GM03348 (cell line): ENCODE results near the gene POLR3H.

Source experiments
- DNase-seq: peaks from one replicate; pipeline ENCODE4 v3.0.0; 2012; ENCODE audit warnings: low spot score

The POLR3H gene

DNA sequence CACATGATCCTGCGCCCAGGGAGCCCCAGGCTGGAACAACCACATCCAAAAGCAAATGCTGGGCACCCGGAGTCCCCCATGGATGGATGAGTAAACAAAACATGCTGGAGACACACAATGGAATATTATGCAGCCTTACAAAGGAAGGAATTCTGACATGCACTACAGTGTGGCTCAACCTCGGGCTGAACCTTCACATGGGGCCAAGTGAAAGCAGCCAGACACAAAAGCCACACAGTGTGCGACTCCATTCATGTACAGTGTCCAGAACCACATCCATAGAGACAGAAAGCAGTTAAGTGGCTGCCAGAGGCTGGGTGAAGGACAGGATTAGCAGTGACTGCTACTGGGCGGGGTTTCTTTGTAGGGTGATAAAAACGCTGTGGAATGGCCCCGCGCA, 10.1 kb downstream of the POLR3H start:
- DNase-seq, result no peak

DNA sequence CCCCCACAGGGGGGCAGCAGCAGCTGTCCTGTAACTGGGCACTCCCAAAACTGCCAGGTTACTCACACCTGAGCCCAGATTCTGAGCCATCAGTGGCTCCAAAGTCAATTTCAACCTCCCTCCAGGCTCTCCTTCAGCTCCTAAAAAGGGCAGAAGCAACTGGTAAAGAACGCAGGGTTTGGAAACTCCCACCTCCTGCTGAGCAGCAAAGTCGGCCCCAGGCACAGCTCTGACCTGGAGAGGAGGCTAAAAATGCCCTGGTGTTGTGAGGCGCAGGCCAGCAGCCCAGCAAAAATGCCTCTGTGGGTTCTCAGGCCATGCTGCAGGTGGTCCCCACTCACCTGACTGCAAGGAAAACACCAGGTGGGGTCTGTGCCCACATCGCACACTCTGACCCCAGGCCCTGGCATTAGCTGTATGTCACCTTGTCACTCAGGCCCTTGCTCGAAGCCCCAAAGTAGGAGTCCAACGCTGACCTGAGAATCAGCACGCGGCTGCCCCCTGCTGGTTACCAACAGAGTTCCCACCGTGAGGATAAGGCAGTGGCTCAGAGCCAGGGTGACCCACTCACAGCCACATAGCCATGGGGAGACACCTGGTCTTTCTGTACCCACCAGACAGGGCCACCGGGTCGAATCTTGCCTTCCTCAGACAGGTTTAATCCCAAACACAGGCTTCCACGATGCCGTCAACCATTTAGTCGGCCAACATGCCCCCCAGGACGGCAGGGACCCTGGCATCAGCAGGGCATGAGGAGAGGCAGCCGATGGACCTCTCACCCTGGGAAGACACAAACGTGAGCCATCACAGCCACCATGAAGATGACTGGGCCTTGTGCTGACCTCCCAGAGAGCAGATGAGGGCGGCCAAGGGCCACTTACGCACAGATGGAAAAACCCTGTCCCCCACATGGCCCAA, 11.1 kb downstream of the POLR3H start:
- peak; percentile 85 for DNase-seq

DNA sequence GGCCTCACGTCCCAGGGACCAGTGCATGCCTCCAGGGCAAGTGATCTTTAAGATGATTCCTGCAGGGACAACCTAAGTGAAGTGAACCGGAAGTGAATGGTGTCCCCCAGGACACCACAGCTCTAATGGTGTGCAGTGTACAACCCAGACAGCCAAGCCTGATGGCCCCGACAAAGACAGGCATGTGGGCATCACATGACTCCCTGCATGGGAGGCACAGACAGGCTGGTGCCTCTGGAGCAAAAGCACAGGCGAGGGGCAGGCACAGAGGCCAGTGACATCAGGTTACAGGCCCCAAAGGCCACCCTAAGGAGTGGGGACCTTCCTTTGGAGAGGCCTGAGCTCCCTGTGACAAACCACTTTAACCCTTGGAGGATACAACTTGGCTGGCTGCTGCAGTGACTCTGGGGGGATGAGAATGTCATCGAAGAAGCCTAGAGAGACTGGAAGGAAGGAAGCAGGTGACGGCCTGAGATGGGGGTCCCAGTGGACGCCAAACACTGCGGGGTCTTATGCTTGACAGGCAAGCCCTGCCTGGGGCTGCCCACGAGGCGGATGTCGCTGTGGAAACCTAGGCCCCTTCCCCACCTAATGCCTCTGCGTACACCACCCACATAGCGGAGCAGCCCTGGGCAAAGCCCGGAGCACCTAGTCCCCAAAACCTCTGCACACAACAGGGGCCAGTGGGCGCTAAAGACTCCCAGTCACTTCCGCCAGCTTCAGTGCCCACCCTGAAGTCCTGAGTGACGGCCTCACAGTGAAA, 12.4 kb downstream of the POLR3H start:
- DNase-seq, result no peak

DNA sequence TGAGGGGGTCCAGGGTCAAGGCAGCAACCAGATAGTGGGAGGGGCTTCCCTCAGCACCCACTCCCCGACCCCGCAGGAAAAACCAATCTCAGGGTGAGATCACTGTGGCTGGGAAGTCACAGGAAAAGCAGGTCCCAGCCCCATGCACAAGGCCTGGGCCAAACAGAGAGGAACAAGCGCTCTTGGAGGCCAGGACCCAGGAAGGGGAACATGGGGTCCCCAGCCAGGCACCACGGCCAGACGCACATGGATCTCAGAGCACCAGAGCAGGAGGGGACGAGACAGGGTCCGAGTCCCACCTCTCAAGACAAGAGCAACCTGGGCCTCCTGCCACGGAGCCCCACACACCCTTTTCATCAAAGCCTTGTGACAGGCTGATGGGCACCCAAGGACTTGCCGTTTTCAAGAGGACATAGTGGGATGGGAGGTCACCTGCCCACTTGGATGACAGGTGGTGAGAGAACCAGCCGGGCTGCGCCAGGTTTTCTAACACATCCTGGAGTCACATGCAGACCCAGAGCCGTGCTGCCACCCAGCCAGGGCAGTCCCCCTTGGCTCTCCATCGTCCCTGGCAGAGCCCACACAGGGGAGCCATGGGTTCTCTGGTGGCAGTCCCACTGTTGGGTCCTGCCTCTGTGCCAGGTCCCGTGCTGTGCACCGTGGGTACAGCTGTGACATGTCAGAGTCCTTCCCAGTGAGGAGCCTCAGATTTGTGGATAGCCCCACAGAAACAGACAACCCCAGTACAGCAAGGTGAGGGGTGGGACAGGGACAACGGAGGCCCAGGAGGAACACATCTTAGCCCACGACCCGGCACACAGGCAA, 13.2 kb downstream of the POLR3H start:
- DNase-seq, result no peak

DNA sequence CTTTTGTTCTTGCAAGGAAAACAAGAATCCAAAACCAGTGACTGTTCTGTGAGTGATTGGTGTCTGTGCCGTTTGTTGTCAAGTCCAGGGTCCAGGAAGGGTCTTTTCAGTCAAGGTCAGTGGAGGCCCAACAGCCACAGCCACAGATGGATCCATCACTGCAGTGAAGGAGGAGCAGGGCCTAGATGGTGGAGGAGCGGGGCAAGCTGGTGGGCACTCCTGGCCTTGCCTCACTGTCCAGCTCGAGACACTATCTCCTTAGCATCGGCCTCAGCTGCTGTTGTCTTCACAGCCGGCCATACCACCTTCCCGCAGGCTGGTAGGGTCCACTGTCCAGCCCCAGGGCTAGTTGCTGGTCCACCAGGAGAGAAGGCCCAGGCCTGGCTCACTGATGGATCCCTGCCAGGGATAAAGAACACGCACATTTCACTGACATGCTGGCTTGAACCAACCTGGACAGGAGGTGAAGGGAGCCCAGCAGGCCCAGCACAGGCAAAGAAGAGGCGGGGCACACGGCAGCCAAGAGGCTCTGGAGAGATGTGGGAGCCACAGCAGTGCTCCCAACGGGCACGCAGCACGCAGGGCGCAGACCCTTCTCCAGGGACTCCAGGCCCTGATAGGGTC, 15.2 kb downstream of the POLR3H start:
- no peak for DNase-seq

DNA sequence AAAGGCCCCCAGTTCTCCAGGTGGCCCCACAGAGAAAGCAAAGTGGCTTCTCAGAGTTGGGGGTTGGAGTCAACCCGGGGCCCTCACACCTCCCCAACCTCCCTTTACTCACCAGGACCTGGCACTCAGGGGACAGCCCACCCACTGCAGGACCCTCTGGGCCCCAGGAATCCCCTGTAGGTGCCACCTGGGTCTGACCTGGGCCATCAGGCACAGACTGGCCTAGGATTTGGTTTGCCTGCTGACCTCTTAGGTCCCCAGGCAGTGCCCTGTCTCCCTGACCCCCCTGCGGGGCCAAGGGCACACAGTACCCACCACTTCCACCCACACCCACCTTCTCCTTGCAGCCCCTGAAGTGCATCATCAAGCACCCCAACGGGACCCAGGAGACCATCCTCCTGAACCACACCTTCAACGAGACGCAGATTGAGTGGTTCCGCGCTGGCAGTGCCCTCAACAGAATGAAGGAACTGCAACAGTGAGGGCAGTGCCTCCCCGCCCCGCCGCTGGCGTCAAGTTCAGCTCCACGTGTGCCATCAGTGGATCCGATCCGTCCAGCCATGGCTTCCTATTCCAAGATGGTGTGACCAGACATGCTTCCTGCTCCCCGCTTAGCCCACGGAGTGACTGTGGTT, 16.0 kb downstream of the POLR3H start:
- no peak for DNase-seq

DNA sequence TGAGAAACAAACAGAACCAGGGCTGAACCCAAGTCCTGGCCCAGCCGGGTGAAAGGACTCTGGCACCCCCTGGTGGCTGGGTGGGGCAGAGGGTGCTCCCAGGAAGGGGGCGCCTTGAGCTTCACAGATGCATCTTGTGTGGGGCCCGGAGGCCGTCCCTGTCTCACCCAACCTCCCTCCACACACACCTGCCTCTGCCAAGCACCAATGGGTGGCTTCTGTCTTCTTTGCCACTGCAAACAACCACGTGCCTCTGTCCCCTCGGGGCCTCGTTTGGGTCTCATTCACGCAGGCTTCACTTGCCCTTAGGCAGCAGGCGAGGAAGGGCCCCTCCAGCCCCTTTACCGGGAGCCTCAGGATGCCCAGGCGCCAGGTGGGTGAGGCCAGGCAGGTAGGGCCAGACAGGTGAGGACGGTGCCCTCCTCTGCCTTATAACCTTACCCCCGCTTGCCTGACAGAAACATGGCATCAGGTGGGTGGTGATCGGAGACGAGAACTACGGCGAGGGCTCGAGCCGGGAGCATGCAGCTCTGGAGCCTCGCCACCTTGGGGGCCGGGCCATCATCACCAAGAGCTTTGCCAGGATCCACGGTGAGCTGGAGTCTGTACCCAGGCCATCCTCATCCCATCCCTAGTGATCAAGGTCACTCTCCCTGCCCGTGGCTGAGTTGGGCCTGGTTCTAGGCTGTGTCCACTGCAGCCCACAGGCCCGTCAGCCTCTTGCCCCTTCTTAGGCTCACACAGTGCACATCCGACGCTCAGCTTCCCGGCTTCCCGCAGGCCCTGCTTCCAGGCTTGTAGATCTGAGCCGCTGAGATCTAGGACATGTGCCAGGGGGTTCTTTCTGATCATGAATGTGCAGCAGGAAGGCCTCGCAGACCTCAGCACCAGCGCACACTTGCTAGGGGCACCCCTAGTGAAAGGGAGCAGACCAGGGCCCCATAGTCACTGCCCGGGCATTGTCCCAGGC, 17.2 kb downstream of the POLR3H start:
- DNase-seq, result peak; percentile 88

DNA sequence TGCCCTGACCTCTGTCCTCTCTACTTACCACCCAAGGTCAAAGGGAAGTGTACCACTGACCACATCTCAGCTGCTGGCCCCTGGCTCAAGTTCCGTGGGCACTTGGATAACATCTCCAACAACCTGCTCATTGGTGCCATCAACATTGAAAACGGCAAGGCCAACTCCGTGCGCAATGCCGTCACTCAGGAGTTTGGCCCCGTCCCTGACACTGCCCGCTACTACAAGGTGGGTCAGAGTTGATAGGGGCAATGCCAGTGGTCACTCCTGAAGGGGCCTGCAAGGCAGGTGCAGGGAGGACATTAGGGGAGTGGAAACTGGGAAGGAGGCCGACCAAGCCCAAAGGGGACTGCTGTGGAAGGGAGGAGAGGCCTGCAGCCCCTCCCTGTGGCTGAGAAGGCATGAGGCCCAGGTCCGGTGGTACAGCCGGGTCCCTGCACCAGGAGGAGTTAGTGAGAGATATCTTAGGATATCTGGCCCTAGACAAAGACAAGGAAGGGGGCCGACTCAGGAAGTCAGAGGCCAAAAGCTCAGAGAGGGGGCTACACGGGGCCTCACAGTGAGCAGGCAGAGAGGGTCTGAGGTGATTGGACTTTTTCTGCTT, 17.9 kb downstream of the POLR3H start:
- no peak for DNase-seq

DNA sequence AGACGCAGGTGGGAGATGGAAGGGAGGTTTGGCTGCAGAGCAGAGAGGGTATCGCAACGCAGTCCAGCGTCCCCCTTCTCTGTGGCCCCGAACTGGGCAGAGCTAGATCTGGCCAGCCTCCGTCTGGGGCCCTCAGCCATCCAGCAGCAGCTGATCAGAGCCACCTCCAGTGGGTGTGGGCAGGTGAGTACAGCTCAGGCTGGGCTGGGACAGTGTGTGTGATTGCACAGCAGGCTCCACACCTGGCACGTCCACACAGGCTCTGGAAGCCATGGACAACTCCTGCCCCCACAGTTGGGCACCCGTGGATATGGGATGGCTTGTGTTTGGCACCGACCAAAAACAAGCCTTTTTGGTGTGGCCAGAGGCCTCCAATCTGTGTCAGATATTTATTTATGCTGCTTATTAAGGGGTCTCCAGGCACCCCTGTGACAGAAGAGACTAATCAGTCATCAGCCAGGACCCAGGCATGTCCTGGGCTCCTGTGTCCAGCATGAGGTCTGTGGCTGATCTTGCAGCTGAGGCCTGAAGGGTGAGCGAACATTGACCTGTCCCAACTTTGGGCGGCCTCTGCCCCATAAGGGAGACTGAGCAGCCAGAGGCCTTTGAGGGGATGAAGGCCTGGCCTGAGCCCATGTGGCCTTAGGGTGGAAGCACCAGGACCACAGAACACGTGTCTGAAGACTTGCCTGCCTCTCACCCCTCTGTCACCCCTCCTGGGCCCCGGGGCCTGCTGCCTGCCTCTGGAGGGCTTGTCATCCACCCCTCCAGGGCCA, 18.6 kb downstream of the POLR3H start:
- DNase-seq, result no peak

DNA sequence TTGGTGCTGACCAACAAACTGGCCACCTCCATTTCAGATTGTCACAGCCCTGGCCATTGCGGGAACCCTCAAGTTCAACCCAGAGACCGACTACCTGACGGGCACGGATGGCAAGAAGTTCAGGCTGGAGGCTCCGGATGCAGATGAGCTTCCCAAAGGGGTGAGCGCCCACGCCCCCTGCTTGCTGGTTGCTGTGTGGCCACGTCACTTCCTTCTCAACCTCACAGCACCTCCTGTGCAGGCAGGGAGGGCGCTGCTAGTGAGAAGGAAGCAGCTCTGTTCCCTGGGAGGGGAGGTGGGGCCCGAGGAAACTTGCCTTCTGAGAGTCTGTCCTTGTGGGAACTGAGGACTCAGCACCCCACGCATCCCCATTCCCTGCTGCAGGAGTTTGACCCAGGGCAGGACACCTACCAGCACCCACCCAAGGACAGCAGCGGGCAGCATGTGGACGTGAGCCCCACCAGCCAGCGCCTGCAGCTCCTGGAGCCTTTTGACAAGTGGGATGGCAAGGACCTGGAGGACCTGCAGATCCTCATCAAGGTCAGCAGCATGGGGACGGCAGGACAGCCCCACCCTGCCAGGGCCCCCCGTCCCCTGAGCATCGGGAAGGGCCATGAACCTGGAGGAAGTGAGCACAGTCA, 19.3 kb downstream of the POLR3H start:
- no peak for DNase-seq

DNA sequence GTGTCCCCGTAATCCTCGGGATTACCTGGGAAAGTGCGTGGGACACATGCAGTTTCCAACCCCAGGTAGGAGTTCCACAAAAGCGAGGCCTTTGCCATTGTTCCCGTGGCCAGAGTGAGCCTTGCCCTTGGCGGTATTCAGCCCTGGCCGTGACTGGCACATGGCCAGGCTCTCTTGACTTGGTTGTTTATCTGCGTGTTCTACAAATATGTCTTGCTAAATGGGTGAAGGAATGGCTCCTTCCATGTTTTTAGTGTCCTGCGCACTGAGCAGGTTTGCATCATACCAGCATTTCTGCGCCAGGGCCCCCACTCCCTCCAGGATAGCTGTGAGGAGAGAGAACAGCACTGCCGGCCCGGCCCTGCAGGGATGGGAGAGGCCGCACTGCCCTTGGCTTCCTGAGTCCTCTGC, 20.0 kb downstream of the POLR3H start:
- DNase-seq, result no peak

DNA sequence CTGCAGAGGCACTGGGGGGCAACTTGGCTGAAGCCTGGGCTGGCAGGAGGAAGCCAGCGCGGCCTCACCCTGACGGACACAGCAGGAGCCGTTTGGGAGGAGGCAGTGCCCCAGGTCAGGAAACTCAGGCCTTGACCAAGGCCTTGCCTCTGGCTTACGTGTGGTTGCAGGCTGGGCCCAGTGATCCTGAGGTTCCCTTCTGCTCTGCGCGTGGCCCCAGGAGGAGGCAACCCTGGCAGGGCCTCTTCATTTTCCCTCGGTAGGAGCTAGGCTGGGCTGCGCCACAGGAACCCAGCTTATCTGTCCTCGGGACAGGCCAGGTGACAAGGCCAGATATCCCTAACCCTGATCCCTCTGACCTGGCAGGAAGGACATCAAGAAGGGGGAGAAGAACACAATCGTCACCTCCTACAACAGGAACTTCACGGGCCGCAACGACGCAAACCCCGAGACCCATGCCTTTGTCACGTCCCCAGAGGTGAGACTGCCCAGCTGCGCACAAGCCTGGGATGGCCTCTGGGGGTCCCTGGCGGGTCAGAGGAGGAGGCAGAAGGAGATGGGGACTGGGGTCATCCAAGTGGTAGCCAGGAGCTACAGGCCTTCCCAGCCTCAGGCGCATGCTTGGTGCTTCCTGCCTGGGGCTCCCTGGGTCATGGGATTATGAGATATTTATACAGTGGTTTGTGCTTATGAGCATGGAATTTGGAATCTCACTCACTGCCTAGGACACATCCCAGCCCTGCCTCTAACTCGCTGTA, 20.6 kb downstream of the POLR3H start:
- DNase-seq, result no peak

DNA sequence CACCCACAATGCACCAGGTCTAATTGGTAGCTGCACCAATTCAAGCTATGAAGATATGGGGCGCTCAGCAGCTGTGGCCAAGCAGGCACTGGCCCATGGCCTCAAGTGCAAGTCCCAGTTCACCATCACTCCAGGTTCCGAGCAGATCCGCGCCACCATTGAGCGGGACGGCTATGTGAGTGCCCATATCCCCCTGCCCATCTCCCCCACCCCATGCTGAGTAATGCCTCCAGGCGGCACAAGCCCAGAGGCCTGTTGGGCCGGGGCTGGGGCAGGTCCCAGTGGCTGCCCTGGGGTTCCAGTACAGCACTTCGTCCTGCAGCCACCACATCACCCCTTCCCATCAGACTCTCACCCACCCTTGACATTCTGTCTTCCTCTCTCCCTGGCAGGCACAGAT, 21.5 kb downstream of the POLR3H start:
- DNase-seq, result no peak

DNA sequence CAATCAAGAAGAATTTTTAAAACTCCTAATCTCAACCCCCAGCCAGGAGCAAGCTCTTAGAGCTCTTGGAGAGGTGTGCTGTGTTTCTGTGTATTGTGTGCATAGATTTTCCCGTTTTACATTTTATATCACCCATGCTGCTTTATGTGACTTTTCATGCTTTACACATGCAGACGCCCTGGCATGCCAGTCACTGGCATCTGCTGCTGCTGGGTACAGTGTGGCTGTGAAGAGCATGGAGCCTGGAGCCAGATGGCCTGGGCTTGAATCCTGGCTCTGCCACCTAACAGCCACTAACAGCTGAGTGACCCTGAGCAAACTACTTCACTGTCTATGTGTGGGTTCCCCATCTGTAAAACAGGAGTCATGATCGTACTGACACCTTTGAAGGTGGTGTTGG, 23.1 kb downstream of the POLR3H start:
- no peak for DNase-seq

DNA sequence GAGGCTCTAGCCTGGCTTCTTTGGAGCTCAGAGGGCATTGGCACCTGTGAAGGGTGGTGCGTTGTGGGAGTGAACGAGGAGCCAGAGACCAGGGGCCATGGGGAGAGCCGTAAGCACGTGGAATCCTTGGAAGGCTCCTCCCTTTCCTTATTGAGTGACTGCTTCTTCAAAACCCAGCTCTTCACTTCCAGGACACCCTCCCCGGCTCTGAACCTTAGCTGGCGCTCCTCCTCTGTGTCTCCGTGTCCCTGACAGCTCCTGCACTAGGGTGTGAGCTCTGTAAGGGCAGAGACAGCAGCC, 26.3 kb downstream of the POLR3H start:
- DNase-seq, result no peak

DNA sequence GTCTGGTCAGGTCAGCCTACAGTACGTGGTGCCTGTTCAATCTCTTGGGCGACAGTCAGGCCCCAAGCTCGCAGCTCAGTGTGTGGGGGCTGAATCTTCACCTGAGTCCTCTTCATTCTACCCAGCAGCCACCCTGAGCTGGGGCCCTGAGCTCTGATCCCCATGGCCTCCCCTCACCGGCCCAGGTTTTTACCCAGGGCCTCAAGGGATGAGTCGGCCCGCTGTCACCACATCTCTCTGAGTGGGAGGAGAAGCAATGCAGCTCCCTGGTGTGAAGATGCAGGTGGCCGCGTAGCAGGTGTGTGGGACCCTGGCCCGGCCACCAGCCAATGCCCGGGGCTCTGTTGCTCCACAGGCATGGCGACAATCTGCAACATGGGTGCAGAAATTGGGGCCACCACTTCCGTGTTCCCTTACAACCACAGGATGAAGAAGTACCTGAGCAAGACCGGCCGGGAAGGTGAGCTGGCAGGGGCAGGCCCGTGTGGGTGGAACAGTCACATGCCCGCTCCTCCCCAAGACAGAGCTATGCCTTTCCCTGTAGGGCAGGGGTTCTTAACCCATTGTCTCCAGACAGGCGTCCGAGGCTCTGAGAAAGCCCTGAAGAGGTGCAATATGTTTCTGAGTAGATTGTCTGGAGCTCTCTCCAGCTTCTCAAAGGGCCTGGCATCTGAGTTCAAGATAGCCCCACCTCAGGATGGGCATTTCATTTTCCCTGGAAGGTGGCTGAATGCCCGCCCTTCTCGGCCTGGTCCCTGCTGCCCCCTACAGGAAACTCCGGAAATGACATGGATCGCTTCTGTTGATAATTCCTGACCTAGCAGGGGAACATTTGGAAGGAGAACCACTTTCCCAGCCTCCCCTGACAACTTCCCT, 26.9 kb downstream of the POLR3H start:
- peak; percentile 89 for DNase-seq

DNA sequence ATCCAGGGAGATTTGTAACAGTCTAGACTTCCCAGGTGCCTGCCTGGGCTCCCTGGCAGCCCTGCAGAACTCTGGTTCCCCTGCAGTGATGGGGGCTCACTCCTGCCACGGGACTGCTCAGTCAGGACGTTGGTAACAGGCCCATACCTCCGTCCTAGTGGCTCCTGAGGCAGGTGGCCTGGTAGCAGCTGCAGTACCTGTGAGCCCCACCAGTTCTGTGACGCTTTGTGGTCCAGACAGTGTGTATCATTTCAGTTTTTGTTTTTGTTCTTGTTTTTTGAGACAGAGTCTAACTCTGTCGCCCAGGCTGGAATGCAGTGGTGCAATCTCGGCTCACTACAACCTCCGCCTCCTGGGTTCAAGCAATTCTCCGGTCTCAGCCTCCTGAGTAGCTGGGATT, 27.8 kb downstream of the POLR3H start:
- DNase-seq, result no peak
